Stimulated activated effector memory CD8-positive, alpha-beta T cell treated with anti-CD3 and anti-CD28 coated beads, Interleukin-12 subunit alpha, Interleukin-12 subunit beta, amount 100 ng/mL, for 72 hours (primary cell): ENCODE data around the gene AP1S2.

ENCODE experiments used
- ATAC-seq: fragments of 150-1000 bp; cut with Tn5 transposase; 2 replicates; pipeline ENCODE4 v1.10.0; 2021
- DNase-seq, 2 donors: peaks; one replicate each; pipeline ENCODE4 v3.0.0; 2021 to 2022; ENCODE audit warnings: low spot score in 2 of 2
- H3K27ac Mint-ChIP-seq: one replicate; pipeline ENCODE4 v1.8.0; 2022; ENCODE audit warnings: mild to moderate bottlenecking, mixed read lengths
- H3K36me3 Mint-ChIP-seq: one replicate; pipeline ENCODE4 v1.8.0; 2022; ENCODE audit warnings: mild to moderate bottlenecking, mixed read lengths
- H3K4me1 Mint-ChIP-seq: one replicate; pipeline ENCODE4 v1.8.0; 2022; ENCODE audit warnings: mixed read lengths
- H3K4me3 Mint-ChIP-seq: one replicate; pipeline ENCODE4 v1.8.0; 2022; ENCODE audit warnings: mild to moderate bottlenecking, mixed read lengths
- H3K9me3 Mint-ChIP-seq: one replicate; pipeline ENCODE4 v1.8.0; 2022; ENCODE audit warnings: mixed read lengths

The AP1S2 gene

DNA sequence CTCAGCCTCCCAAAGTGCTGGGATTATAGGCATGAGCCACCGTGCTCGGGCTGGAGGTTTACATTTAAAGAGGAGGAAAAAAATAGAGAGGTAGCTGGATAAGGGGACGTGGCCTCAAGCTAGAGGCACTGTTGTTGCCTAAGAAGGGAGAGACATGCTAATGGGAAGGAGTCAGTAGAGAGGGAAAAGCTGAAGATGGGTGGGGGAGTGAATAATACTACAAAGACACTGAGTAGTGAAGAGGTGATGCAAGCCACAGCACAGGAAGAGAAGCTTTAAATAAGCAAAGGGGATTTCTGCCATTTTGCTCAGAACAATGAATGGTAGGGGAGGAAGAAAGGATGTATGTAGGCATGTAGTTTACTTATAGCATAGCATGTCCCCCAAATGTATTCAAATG is 11.5 kb upstream of the AP1S2 start:
- Mint-ChIP-seq H3K27ac (no peak overlapping the region), H3K4me1 (no peaks in the 10 kb centered on the region), H3K4me3 (no peak overlapping the region), H3K9me3 (no peaks in the 10 kb centered on the region), H3K36me3 (no peaks in the 10 kb centered on the region)
- ATAC-seq, result no peak
- DNase-seq, result no peak

DNA sequence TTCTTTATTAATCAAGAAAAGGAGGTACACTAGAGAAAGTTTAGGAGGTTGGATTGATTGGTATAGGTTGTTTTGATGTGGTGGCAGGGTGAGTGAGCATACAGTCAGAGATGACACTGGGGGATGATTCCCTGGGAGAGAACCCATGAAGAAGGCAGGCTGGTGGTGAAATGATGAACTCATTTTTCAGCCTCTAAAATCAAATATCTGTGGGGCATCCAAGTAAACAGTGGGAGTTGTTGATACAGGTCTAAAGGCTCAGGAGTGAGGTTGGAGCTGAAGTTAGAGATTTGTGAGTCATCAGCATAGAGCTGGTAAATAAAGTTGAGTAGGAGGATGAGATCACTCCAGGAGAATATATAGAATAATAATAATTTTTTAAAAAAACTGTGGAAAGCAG is 10.0 kb upstream of the AP1S2 start:
- no peaks in the 10 kb centered on the region for H3K36me3 Mint-ChIP-seq
- H3K27ac Mint-ChIP-seq, result no peak overlapping the region
- no peaks in the 10 kb centered on the region for H3K9me3 Mint-ChIP-seq
- no peak overlapping the region for H3K4me3 Mint-ChIP-seq
- ATAC-seq (no peak), DNase-seq (no peak)
- H3K4me1 Mint-ChIP-seq, result no peaks in the 10 kb centered on the region

GRCh38 chrX:15864023-15864422 is 9.4 kb upstream of the AP1S2 start:
- Mint-ChIP-seq H3K4me3 (no peak overlapping the region), H3K36me3 (no peaks in the 10 kb centered on the region), H3K27ac (no peak overlapping the region), H3K9me3 (no peaks in the 10 kb centered on the region), H3K4me1 (no peaks in the 10 kb centered on the region)
- no peak for ATAC-seq
- no peak for DNase-seq

DNA sequence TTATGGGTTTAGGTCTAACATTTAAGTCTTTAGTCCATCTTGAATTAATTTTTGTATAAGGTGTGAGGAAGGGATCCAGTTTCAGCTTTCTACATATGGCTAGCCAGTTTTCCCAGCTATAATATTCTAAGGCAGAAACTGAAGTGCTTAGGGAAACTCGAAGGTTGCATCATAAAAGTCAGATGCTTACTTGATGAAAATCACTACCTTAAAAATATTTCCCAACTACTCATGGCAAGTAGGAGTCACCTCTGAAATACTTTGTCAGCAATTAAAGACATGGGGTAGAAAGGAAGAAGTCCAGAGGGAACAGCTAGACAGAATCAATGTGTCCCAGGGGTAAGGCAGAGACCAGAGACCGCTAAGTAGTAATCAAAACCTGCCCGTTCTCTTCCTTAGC is 6.3 kb upstream of the AP1S2 start:
- ATAC-seq (no peak), DNase-seq (no peak)
- no peak overlapping the region for H3K27ac Mint-ChIP-seq
- no peaks in the 10 kb centered on the region for H3K36me3 Mint-ChIP-seq
- no peak overlapping the region for H3K4me3 Mint-ChIP-seq
- H3K4me1 Mint-ChIP-seq, result no peaks in the 10 kb centered on the region
- H3K9me3 Mint-ChIP-seq, result no peaks in the 10 kb centered on the region

DNA sequence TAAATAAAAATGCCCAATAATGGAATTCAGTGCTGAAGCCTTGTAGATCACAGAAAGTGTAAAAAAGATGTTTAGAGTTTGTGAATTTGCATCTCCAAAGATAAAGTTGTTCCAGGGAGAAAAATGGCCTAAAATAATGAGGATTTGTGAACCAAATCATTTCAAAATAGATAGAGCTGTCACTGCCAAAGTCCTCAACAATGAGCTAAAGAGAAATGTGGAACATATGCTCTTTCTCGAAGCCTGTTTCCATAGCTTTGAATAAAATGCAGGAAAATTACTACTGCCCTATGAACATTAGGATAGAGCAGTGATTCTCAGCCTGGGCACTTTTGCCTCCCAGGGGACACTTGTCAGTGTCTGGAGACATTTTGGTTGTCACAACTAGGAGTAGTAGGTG is 3.4 kb upstream of the AP1S2 start:
- Mint-ChIP-seq H3K4me1 (no peaks in the 10 kb centered on the region), H3K4me3 (no peak overlapping the region), H3K27ac (no peak overlapping the region), H3K9me3 (no peaks in the 10 kb centered on the region), H3K36me3 (no peaks in the 10 kb centered on the region)
- ATAC-seq, result no peak
- no peak for DNase-seq

- H3K36me3 Mint-ChIP-seq, result peaks cover 6% of the 10 kb centered on the region
These were observed 2.0 kb upstream of the AP1S2 start for GRCh38 chrX:15856636-15857035.

DNA sequence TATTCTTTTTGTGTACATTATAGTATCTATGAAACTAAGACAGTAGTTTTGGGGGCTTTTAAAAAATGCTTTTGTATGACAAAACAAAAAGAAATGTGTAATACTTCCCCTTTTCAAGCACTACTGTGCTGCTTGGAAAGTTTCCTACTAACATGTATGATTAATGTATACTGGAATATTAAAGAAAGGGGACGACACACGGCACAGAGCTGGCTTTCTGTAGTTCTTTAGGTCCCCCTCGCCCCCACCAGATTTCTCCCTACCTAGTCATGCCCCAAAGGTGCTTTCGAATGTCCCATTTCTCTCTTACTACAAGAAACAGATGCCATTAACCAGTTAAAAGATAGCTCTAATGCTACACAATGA is 1.6 kb upstream of the AP1S2 start:
- peak overlapping the region; percentile 85 for H3K4me3 Mint-ChIP-seq
- DNase-seq (no peak), ATAC-seq (no peak)
- peaks cover 11% of the 10 kb centered on the region for H3K36me3 Mint-ChIP-seq
- H3K9me3 Mint-ChIP-seq, result no peaks in the 10 kb centered on the region
- no peaks in the 10 kb centered on the region for H3K4me1 Mint-ChIP-seq
- no peak overlapping the region for H3K27ac Mint-ChIP-seq

More at GRCh38 chrX:15856636-15857035, 2.0 kb upstream of the AP1S2 start:
- ATAC-seq, result no peak
- Mint-ChIP-seq H3K4me1 (no peaks in the 10 kb centered on the region), H3K27ac (no peak overlapping the region), H3K9me3 (no peaks in the 10 kb centered on the region), H3K4me3 (no peak overlapping the region)
- no peak for DNase-seq

DNA sequence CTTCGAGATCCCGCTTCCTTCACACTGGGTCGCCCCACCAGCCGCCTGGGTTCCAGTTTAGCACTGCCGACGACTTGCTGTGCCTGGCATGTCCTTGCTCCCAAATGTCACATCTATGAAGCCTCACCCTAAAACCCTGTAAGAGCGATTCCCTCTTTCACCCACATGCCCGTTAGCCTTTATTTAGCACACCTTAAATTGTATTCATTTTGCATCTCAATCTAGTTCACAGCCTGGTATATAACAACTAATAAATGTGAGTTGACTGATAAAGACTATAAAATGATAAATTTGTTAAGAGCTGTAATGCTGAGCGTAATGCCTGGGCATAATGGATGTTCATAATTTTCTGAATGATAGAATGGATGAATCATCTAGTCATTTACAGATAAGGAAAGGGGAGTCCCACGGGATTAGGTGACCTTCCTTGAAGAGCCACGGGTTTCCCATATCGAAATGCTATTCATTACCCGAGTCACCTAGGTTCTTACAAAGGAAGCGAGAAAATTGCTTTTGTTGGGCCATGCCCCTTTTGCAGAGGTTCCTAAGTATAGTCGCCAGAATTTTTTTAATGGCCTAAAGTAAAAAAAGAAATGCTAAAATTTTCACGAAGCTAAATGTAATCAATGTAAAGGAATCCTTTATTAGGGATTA is 1.1 kb upstream of the AP1S2 start:
- ATAC-seq (no peak), DNase-seq (no peak)
- no peaks in the 10 kb centered on the region for H3K4me1 Mint-ChIP-seq
- H3K36me3 Mint-ChIP-seq, result peaks cover 16% of the 10 kb centered on the region
- H3K4me3 Mint-ChIP-seq, result peak overlapping the region; percentile 85
- H3K9me3 Mint-ChIP-seq, result no peaks in the 10 kb centered on the region
- H3K27ac Mint-ChIP-seq, result peak overlapping the region; percentile 91

GRCh38 chrX:15854080-15854655 is 445 bp downstream of the AP1S2 start:
- H3K9me3 Mint-ChIP-seq, result no peaks in the 10 kb centered on the region
- peak overlapping the region; percentile 45 for H3K27ac Mint-ChIP-seq
- H3K36me3 Mint-ChIP-seq, result peaks cover 25% of the 10 kb centered on the region
- peaks cover 7% of the 10 kb centered on the region for H3K4me1 Mint-ChIP-seq
- DNase-seq (peak; percentile 12 to 60), ATAC-seq (peak; percentile 50)
- H3K4me3 Mint-ChIP-seq, result peak overlapping the region; percentile 85

DNA sequence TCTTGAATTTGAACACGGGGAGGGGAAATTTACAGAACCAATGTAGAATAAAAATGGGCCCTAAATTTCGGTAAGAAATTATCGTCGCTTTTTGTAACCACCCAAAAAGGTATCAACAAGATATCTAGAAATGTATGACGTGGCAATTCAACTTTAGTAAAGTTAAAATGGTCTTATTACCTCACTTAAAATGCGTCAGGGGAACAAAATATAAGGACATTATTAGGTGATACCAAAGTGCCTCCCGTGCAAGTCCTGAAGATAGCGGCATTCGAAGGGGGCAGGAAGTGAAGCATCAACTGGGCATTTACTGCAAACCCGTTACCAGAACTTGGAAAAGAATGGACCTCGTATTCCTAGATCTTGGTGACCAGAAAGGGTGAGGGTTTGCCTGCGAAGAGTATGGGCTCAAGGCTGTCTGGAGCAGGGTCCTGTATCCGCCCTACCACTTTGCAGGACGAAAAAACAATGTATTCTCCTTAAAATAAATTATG is 980 bp downstream of the AP1S2 start:
- Mint-ChIP-seq H3K27ac (peak overlapping the region; percentile 45), H3K36me3 (peaks cover 25% of the 10 kb centered on the region), H3K9me3 (no peaks in the 10 kb centered on the region), H3K4me3 (peak overlapping the region; percentile 85), H3K4me1 (peaks cover 7% of the 10 kb centered on the region)
- DNase-seq (no peak), ATAC-seq (no peak)

GRCh38 chrX:15849555-15849954 is 5.1 kb downstream of the AP1S2 start:
- peaks cover 39% of the 10 kb centered on the region for H3K36me3 Mint-ChIP-seq
- peaks cover 7% of the 10 kb centered on the region for H3K4me1 Mint-ChIP-seq
- H3K27ac Mint-ChIP-seq, result no peak overlapping the region
- H3K4me3 Mint-ChIP-seq, result no peak overlapping the region
- H3K9me3 Mint-ChIP-seq, result no peaks in the 10 kb centered on the region
- ATAC-seq (no peak), DNase-seq (no peak)

DNA sequence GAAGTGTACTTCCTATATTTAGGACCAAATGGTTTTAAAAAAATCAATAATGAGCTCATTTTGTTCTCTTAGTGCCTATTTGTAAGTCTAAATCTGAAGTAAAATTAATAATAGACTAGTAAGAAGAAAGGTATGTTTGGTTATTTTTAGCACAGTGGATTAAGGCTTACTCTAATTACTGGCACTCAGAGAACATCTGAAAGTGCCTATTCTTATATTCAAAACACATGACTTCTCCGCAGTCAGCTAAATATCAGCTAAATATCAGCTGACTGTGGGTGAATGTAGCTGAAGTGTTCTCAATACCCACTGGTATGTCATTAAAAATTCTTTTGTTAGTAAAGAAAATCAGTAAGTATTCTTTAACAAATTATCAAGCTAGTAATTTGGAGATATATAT is 6.0 kb downstream of the AP1S2 start:
- H3K36me3 Mint-ChIP-seq, result peaks cover 48% of the 10 kb centered on the region
- H3K4me3 Mint-ChIP-seq, result no peak overlapping the region
- ATAC-seq, result no peak
- H3K4me1 Mint-ChIP-seq, result peaks cover 7% of the 10 kb centered on the region
- H3K9me3 Mint-ChIP-seq, result no peaks in the 10 kb centered on the region
- no peak for DNase-seq
- H3K27ac Mint-ChIP-seq, result no peak overlapping the region

- no peaks in the 10 kb centered on the region for H3K9me3 Mint-ChIP-seq
These were observed 10.7 kb downstream of the AP1S2 start for GRCh38 chrX:15843960-15844359.

DNA sequence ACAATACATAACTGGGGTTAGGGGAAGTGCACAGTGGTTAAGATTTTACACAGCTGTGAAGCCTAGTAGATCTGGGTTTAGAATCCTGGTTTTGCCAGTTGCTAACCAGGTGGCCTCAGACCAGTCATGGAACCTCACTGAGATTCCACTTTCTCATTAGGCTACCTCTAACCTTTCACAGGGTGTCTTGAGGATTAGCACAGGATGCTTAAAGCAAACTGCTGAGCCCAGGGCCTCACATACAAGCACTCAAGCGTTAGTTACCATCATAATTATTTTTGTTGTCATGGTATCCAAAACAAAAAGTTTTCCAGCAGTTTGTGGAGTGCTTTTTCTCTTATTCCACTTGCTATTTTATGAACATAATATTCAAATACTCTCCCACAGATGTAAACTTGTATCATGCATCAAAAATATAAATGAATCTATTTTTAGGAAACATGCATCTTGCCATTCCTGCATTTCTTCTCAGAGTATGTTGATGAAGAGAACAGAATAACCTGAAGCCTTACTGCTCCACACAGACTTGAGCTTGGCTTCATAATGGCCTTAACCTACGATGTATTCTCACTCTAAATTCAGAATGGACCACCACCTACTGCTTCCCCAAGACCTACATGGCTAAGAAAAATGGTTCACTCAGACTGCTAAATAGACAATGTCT is 12.6 kb downstream of the AP1S2 start:
- Mint-ChIP-seq H3K36me3 (peaks cover 48% of the 10 kb centered on the region), H3K4me3 (no peak overlapping the region), H3K9me3 (no peaks in the 10 kb centered on the region), H3K27ac (no peak overlapping the region), H3K4me1 (no peaks in the 10 kb centered on the region)
- DNase-seq, result no peak
- no peak for ATAC-seq

More at GRCh38 chrX:15843960-15844359, 10.7 kb downstream of the AP1S2 start:
- Mint-ChIP-seq H3K27ac (no peak overlapping the region), H3K4me1 (no peaks in the 10 kb centered on the region), H3K4me3 (no peak overlapping the region), H3K36me3 (peaks cover 38% of the 10 kb centered on the region)
- ATAC-seq (no peak), DNase-seq (no peak)

GRCh38 chrX:15838017-15838416 is 16.6 kb downstream of the AP1S2 start:
- Mint-ChIP-seq H3K27ac (no peak overlapping the region), H3K36me3 (peaks cover 25% of the 10 kb centered on the region), H3K4me1 (no peaks in the 10 kb centered on the region), H3K9me3 (no peaks in the 10 kb centered on the region), H3K4me3 (no peak overlapping the region)
- DNase-seq (no peak), ATAC-seq (no peak)
